ES-I3 (cell line): ENCODE measurements around the gene TECTA.

Source experiments
- H3K36me3 ChIP-seq: 2 replicates; pipeline ENCODE4 v1.6.1; 2013; ENCODE audit warnings: mild to moderate bottlenecking, low read length, control low read depth, moderate library complexity; ENCODE audit not compliant: insufficient read depth
- H3K4me1 ChIP-seq: 2 replicates; pipeline ENCODE4 v1.6.1; 2013; ENCODE audit warnings: mild to moderate bottlenecking, control low read depth, low read length; ENCODE audit not compliant: insufficient read depth
- H3K9ac ChIP-seq: 2 replicates; pipeline ENCODE4 v1.6.1; 2013; ENCODE audit warnings: low read depth, mild to moderate bottlenecking, low read length, moderate library complexity
- H3K9me3 ChIP-seq: 2 replicates; pipeline ENCODE4 v1.6.1; 2013; ENCODE audit warnings: mild to moderate bottlenecking, low read length, moderate library complexity; ENCODE audit not compliant: control insufficient read depth, insufficient read depth

TECTA gene

GRCh38 chr11:121199516-121199915 is 98.5 kb downstream of the TECTA start:
- Histone ChIP-seq H3K9ac (no peak overlapping the region), H3K9me3 (no peaks in the 10 kb centered on the region), H3K4me1 (peaks cover 9% of the 10 kb centered on the region), H3K36me3 (no peaks in the 10 kb centered on the region)

- Histone ChIP-seq H3K9ac (no peak overlapping the region), H3K36me3 (no peaks in the 10 kb centered on the region), H3K4me1 (no peaks in the 10 kb centered on the region), H3K9me3 (no peaks in the 10 kb centered on the region)
These were observed 105.8 kb downstream of the TECTA start for GRCh38 chr11:121206810-121207209.

- Histone ChIP-seq H3K9me3 (no peaks in the 10 kb centered on the region), H3K36me3 (no peaks in the 10 kb centered on the region), H3K9ac (no peak overlapping the region), H3K4me1 (no peaks in the 10 kb centered on the region)
These were observed 106.6 kb downstream of the TECTA start for GRCh38 chr11:121207485-121208115.

GRCh38 chr11:121210445-121211080 is 109.5 kb downstream of the TECTA start:
- no peaks in the 10 kb centered on the region for H3K36me3 ChIP-seq
- no peak overlapping the region for H3K9ac ChIP-seq
- H3K4me1 ChIP-seq = no peaks in the 10 kb centered on the region
- no peaks in the 10 kb centered on the region for H3K9me3 ChIP-seq

- no peaks in the 10 kb centered on the region for H3K36me3 ChIP-seq
- H3K9me3 ChIP-seq = no peaks in the 10 kb centered on the region
- H3K4me1 ChIP-seq = no peaks in the 10 kb centered on the region
- H3K9ac ChIP-seq = no peak overlapping the region
These were observed 110.6 kb downstream of the TECTA start for GRCh38 chr11:121211626-121212025.

GRCh38 chr11:121212536-121213361 is 111.7 kb downstream of the TECTA start:
- Histone ChIP-seq H3K36me3 (no peaks in the 10 kb centered on the region), H3K4me1 (no peaks in the 10 kb centered on the region)

GRCh38 chr11:121213362-121213893 is 112.4 kb downstream of the TECTA start:
- no peak overlapping the region for H3K9ac ChIP-seq
- H3K4me1 ChIP-seq = no peaks in the 10 kb centered on the region
- H3K36me3 ChIP-seq = no peaks in the 10 kb centered on the region
- no peaks in the 10 kb centered on the region for H3K9me3 ChIP-seq

More at GRCh38 chr11:121212536-121213361, 111.7 kb downstream of the TECTA start:
- no peaks in the 10 kb centered on the region for H3K9me3 ChIP-seq
- no peak overlapping the region for H3K9ac ChIP-seq

- Histone ChIP-seq H3K36me3 (no peaks in the 10 kb centered on the region), H3K4me1 (no peaks in the 10 kb centered on the region), H3K9me3 (no peaks in the 10 kb centered on the region), H3K9ac (no peak overlapping the region)
These were observed 113.8 kb downstream of the TECTA start for GRCh38 chr11:121214861-121215260.

- Histone ChIP-seq H3K4me1 (0 out of 2 replicates have a peak, but pooled peaks cover 5% of the 10 kb centered on the region), H3K9ac (no peak overlapping the region), H3K36me3 (no peaks in the 10 kb centered on the region), H3K9me3 (0 out of 2 replicates have a peak, but pooled peaks cover 4% of the 10 kb centered on the region)
These were observed 120.6 kb downstream of the TECTA start for GRCh38 chr11:121221496-121222200.

GRCh38 chr11:121223161-121223560 is 122.1 kb downstream of the TECTA start:
- Histone ChIP-seq H3K36me3 (no peaks in the 10 kb centered on the region), H3K9me3 (0 out of 2 replicates have a peak, but pooled peaks cover 10% of the 10 kb centered on the region), H3K9ac (no peak overlapping the region), H3K4me1 (0 out of 2 replicates have a peak, but pooled peaks cover 5% of the 10 kb centered on the region)

GRCh38 chr11:121225382-121225781 is 124.3 kb downstream of the TECTA start:
- no peak overlapping the region for H3K9ac ChIP-seq

GRCh38 chr11:121226415-121227263 is 125.6 kb downstream of the TECTA start:
- H3K9me3 ChIP-seq = 0 out of 2 replicates have a peak, but pooled peaks cover 10% of the 10 kb centered on the region

More at GRCh38 chr11:121225382-121225781, 124.3 kb downstream of the TECTA start:
- H3K36me3 ChIP-seq = no peaks in the 10 kb centered on the region
- 0 out of 2 replicates have a peak, but pooled peaks cover 5% of the 10 kb centered on the region for H3K4me1 ChIP-seq
- 0 out of 2 replicates have a peak, but pooled peaks cover 10% of the 10 kb centered on the region for H3K9me3 ChIP-seq

GRCh38 chr11:121228851-121229250 is 127.8 kb downstream of the TECTA start:
- Histone ChIP-seq H3K9me3 (0 out of 2 replicates have a peak, but pooled peaks cover 10% of the 10 kb centered on the region), H3K9ac (no peak overlapping the region), H3K4me1 (no peaks in the 10 kb centered on the region), H3K36me3 (no peaks in the 10 kb centered on the region)

More at GRCh38 chr11:121226415-121227263, 125.6 kb downstream of the TECTA start:
- Histone ChIP-seq H3K4me1 (0 out of 2 replicates have a peak, but pooled peaks cover 5% of the 10 kb centered on the region), H3K36me3 (no peaks in the 10 kb centered on the region), H3K9ac (no peak overlapping the region)
